Fibroblast of skin of back (primary cell): ENCODE data around the gene ZNF792. TPM values are rescaled to one million over a fixed set of nuclear protein-coding genes. Genes with fewer than 3 reads are reported as not detected.
"Not testable (repeated sequence)": the region's sequence is repeated elsewhere in the genome, so short reads cannot be mapped to it uniquely, and the experiment has no call there.

Experiments
- DNase-seq: peaks from one replicate; pipeline ENCODE4 v3.0.0-alpha.2; 2013
- polyA plus RNA-seq, 2 experiments: library from polyadenylated mRNA; unstranded; fragments of 120-200 nt; gene quantifications; one replicate each; pipeline ENCODE4 v1.2.1, GENCODE V29; 2013; ENCODE audit not compliant: insufficient read length in 2 of 2

Gene ZNF792
- 0.92 TPM for polyA plus RNA-seq (2013, experiment 1 of 2; ENCODE audit: insufficient read length)
- 0.78 TPM for polyA plus RNA-seq (2013, experiment 2 of 2; ENCODE audit: insufficient read length)

DNA sequence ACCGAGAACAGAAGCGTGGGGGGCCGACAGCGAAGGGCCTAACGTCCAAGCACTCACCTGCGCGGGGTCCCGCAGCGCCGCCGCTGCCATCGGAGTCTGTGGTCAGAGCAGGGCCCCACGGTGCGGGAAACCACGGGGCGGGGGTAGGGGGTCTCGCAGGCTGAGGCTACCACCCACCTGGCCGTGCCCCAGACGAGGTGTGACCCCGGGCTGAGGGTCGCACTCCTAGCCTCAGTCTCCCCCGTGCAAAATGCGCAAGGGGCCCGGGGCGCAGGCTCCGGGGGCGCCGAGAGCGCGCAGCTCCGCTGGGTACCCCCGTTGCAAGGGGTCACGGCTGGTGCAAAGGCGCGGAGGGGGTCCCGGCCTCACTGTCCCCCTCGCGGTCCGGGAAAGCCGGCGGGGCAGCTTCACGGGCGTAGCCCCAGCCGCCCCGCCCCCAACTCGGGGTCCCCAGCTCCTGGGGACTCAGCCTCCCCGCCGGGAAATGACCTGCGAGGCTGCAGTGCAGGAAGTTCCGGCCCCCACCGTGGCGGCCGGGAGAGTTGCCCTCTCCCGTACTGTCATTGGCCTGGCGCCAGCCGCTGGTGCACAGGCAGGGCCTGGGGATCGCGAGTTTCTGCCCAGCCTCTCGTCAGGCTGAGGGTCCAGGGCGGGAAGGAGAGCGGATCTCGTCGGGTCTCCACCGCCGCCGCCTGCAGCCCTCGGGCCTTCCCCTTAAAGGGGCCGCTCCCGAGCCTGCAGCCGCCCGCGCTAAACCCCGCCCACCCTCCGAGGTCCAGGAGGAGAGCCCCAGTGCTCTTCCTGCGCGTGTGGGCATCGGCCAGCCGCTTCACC lies at the start of gene ZNF792:
TSS of gene ZNF792 (minus strand) at position 657 of the 834 bp plus-strand sequence. CDS start at position 90, 567 bp downstream.
- DNase-seq, result peak; percentile 58

- peak; percentile 34 for DNase-seq
These were observed 49.2 kb upstream of the ZNF792 start for GRCh38 chr19:35013041-35013819.

DNA sequence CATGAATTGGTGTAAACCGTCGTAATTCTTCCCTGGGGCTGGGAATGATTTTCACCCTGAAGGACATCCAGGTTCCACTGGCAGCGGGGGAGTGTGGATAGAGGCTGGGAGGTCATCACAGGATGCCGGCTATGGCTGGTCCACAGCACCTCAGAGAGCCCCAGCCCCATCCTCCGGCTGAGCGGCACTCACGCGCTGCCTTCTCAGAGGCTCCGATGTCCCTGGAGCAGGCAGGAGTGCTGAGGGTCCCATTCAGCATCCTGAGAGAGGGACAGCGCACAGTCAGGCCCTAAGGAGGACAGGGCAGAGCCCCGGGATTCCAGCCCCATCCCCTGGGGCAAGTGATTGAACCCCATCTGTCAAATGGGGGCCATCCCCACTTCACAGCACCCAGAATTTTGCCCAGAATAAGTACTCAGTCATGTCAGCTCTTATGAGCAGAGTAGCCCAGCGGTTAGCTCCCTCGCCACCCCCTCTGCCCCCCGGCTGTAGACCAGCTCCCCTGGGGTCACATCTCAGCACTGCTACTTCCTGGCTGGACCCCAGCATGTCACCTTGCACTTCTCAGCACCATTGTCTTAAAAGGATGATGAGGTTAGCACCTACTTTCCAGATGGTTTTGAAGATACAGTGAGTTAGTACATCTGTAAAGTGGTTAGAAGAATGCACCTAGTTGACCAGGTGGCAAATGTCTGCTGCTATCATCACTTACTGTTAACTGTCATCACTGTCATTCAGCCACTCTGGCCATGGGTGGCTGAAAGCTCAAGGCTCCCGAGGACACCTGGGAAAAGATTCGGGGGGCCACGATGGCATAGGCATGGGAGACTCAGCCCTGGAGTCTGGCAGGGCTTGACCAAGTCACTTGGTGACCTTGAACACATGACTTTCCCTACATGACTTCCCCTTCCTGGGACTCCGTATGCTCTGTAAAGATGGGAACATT lies 48.0 kb upstream of the ZNF792 start:
- DNase-seq, result no peak

DNA sequence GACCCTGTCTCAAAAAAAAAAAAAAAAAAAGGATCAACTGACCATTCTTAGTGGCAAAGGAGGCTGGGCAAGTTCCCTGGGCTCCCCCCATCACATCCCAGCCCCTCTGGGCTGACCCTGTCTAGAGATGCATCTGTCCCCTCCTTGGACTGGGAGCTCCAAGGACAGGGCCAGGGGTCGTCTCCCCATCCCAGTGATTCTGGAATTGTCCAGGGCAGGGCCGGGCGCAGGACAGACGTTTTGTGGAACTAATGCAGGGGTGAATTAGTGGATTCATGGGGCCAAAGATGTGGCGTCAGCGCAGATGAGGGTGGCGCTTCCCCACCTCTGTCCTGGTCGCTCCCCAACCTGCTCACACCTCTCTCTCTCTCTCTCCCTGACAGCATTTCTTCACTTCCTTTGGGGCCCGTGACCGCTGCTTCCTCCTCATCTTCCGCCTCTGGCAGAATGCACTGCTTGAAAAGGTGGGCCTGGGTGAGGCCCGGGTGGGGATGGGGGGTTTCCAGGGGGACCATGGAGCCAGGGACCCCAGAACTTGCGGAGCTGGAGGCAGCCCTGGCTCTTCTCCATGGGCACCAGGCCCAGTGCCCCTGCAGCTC lies 47.2 kb upstream of the ZNF792 start:
- DNase-seq, result no peak

- no peak for DNase-seq
These were observed 45.7 kb upstream of the ZNF792 start for GRCh38 chr19:35009424-35010415.

GRCh38 chr19:35008891-35009341 lies 44.9 kb upstream of the ZNF792 start:
- no peak for DNase-seq

- DNase-seq, result not testable (repeated sequence)
These were observed 43.4 kb upstream of the ZNF792 start for GRCh38 chr19:35007427-35007826.

- DNase-seq, result no peak
These were observed 43.0 kb upstream of the ZNF792 start for GRCh38 chr19:35006999-35007365.

- peak; percentile 77 for DNase-seq
These were observed 42.4 kb upstream of the ZNF792 start for GRCh38 chr19:35006342-35006998.

- not testable (repeated sequence) for DNase-seq
These were observed 41.9 kb upstream of the ZNF792 start for GRCh38 chr19:35006007-35006341.

DNA sequence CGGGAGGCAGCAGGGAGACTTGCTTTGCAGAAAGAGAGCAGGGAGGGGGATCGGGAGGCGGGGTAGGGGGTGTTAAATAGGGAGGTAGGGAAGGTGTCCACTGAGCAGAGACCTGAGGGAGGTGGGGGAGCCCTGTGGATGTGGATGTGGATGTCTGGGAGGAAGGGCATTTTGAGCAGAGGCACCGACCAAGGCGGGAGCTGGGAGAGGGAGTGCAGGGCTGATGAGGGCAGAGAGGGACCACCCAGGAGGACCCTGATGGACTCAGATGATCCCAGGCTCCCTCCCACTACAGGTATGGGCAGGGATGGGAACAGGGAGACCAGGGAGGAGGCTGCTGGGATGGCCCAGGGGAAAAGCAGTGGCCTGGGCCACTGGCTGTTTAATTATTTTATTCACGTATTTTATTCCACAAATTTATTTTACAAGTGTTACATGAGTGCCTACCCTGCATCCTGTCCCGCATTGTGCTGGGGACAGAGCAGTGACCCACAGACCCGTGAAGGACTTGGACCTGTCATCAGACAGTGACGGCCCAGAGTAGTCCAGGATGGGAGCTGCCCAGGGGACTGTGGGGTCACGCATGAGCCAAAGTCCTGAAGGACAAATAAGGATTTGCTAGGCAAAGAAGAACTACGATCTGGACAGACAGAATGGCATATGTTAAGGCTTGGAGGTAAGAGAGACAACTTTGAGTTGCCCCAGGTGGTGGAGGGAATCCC lies 41.4 kb upstream of the ZNF792 start:
- DNase-seq, result no peak

- no peak for DNase-seq
These were observed 40.7 kb upstream of the ZNF792 start for GRCh38 chr19:35004517-35005255.

DNA sequence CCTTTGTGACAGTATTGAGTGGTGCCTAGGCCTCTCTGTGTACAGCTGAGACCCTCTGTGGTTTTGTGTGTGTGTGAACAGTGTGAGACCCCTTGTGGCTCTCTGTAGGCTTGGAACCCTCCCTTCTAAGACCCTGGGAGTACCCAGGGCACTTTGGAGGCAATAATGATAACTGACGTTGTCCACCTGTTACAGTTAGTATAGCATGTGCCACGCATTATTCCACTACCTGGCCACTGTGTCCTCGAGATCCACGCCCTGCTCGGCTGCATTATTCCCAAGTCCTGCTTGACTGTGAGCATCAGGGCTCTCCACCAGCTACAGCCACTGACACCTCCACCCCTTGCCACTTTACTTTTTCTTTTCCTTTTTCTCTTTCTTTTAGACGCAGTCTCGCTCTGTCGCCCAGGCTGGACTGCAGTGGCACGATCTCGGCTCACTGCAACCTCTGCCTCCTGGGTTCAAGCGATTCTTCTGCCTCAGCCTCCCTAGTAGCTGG lies 38.1 kb upstream of the ZNF792 start:
- no peak for DNase-seq

DNA sequence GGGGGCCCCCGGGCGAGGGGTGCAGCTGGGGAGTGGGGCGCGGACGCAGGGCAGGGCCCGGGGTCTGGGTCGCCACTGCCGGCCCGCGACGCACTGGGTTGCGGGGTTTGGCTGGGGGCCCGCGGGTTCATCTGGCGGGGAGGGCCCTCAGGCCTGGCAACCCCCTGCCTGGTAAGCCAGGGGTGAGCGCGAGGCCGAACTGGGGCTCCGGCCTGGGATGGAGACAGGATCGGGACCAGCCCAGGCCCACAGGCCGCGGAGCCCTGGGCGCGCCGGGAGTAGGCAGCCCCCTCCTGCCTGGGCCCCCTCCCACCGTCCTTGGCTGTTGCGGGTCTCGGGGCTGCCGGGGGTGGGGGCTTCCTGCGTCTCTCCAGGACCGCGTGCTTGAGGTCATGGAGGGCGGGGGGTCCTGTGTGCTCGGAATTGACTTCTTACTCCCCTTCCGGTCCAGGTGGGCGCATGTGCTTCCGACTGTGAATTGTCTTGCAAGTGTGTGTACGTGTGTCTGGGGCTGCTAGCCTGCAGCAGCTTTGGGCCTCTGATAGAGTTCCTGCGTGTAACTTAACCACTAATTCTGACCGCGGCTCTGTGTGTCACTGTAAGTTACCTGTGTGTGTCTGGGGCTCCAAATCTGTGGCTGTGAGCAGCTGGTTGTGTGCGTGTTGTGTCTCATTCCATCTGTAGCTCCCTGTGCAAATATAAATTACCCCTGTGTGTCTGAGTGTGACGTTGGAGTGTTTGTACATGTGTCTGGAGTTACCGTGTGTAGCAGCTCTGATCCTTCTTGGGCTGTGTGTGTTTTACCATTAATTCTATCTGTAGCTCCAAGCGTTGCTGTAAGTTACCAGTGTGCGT lies 36.8 kb upstream of the ZNF792 start:
- DNase-seq, result peak; percentile 32

GRCh38 chr19:35000338-35000646 lies 36.3 kb upstream of the ZNF792 start:
- no peak for DNase-seq

GRCh38 chr19:34999498-35000337 lies 35.7 kb upstream of the ZNF792 start, which contains the start of gene GRAMD1A:
Gene GRAMD1A, plus strand, starts transcription at chr19:35000323. Its CDS starts 156 bp downstream, at chr19:35000479.
- DNase-seq, result peak; percentile 90
